Caco-2 (cell line): ENCODE measurements around the gene THOP1. TPM values are rescaled to one million over a fixed set of nuclear protein-coding genes. Genes with fewer than 3 reads are reported as not detected.

Source experiments
- BruUV-seq: library from RNA; stranded (reverse); fragments of 400-500 nt; replicated peaks from 2 replicates; lab custom pipeline; 2021; lab: Mats Ljungman, UMichigan
- CTCF ChIA-PET: fragments of 300-600 bp; sonication (Branson Sonifier 250); formaldehyde crosslinking; loops from one replicate; lab custom pipeline; 2022; ENCODE audit warnings: antibody characterized with exemption; lab: Charles Lee
- POLR2A ChIA-PET: fragments of 300-600 bp; sonication (Branson Sonifier 250); formaldehyde crosslinking; loops from one replicate; lab custom pipeline; 2022; ENCODE audit warnings: antibody characterized with exemption; lab: Charles Lee
- DNase-seq, 2 experiments: peaks; one replicate each; pipeline versions ENCODE4 v3.0.0 to v3.0.0-alpha.2; 2020 to 2022
- H3K27me3 ChIP-seq: replicated peaks from 2 replicates; pipeline ENCODE4 v1.6.0; 2011; ENCODE audit warnings: low read length; ENCODE audit not compliant: control insufficient read depth, insufficient read depth
- H3K36me3 ChIP-seq: 2 replicates; pipeline ENCODE4 v1.5.1; 2011; ENCODE audit warnings: low read length; ENCODE audit not compliant: control insufficient read depth, insufficient read depth
- H3K4me1 ChIP-seq: fragments of 250-450 bp; sonication (Bioruptor Pico); 2 replicates; pipeline ENCODE4 v1.5.1; 2020; ENCODE audit warnings: mild to moderate bottlenecking
- H3K4me3 ChIP-seq: 2 replicates; pipeline ENCODE4 v1.5.1; 2011; ENCODE audit warnings: low read depth, mild to moderate bottlenecking, control low read depth, low read length
- H3K9me3 ChIP-seq: fragments of 250-450 bp; sonication (Bioruptor Pico); 2 replicates; pipeline ENCODE4 v1.5.1; 2020; ENCODE audit warnings: mild to moderate bottlenecking, moderate library complexity
- H3K27ac Mint-ChIP-seq: one replicate; pipeline ENCODE4 v1.8.0; 2022; ENCODE audit warnings: mixed read lengths; ENCODE audit not compliant: unreplicated experiment
- H3K27me3 Mint-ChIP-seq: one replicate; pipeline ENCODE4 v1.8.0; 2022; ENCODE audit warnings: mixed read lengths; ENCODE audit not compliant: insufficient read depth, unreplicated experiment
- H3K36me3 Mint-ChIP-seq: one replicate; pipeline ENCODE4 v1.8.0; 2022; ENCODE audit warnings: mild to moderate bottlenecking, mixed read lengths; ENCODE audit not compliant: insufficient read depth, unreplicated experiment
- H3K4me1 Mint-ChIP-seq: one replicate; pipeline ENCODE4 v1.8.0; 2022; ENCODE audit warnings: low read depth, mixed read lengths; ENCODE audit not compliant: unreplicated experiment
- H3K4me3 Mint-ChIP-seq: one replicate; pipeline ENCODE4 v1.8.0; 2022; ENCODE audit warnings: mild to moderate bottlenecking, moderate library complexity, mixed read lengths; ENCODE audit not compliant: unreplicated experiment
- H3K9me3 Mint-ChIP-seq: one replicate; pipeline ENCODE4 v1.8.0; 2022; ENCODE audit warnings: mixed read lengths; ENCODE audit not compliant: unreplicated experiment
- intact Hi-C: fragments of 100-400 bp; cut with micrococcal nuclease; formaldehyde crosslinking; loops from one replicate; pipeline ENCODE4 v1.10.0; 2022; ENCODE audit not compliant: unreplicated experiment
- total RNA-seq: library from RNA; stranded (reverse); gene quantifications from 2 replicates; pipeline ENCODE4 v1.2.3, GENCODE V29; 2022
- TF ChIP-seq, protein P1 (sequence below), 2 experiments: fragments of 200-600 bp in 1 of 2; IDR thresholded peaks; 1 replicate in 1 of 2; 2 replicates in 1 of 2; pipeline versions ENCODE4 v1.5.1 to v1.8.0; 2011 to 2022; ENCODE audit warnings: antibody characterized with exemption in 1 of 2, control low read depth in 1 of 2, inconsistent platforms in 1 of 2, low read depth in 1 of 2, low read length in 1 of 2, mild to moderate bottlenecking in 1 of 2, moderate library complexity in 1 of 2; ENCODE audit not compliant: insufficient read depth in 1 of 2, severe bottlenecking in 1 of 2, unreplicated experiment in 1 of 2

The THOP1 gene
- total RNA-seq, 1 experiment from 2014 or later: 118 TPM

DNA sequence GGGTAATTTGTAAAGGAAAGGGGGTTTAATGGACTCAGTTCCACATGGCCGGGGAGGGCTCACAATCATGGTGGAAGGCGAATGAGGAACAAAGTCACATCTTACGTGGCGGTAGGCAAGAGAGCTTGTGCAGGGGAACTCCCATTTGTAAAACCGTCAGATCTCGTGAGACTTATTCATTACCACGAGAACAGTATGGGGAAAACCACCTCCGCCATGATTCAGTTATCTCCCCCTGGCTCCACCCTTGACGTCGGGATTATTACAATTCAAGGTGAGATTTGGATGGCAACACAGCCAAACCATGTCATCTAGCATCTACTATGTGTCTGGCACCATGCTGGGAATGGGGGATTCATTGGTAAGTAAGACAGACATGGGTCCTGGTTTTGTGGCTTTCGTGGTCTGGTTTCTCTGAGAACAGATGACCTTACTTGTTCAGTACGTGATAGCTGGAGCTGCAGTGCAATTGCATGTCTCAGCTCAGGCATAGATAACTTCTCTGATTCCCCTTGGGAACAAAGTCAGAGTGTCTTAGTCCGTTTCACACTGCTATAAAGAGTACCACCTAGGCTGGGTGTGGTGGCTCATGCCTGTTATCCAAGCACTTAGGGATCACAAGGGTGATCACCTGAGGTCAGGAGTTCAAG, 42.7 kb downstream of the THOP1 start:
- Mint-ChIP-seq H3K4me3 (no peak overlapping the region), H3K27ac (no peak overlapping the region), H3K4me1 (no peaks in the 10 kb centered on the region), H3K36me3 (peaks cover 4% of the 10 kb centered on the region), H3K27me3 (no peaks in the 10 kb centered on the region), H3K9me3 (peaks cover 16% of the 10 kb centered on the region)
- Histone ChIP-seq H3K4me1 (no peaks in the 10 kb centered on the region), H3K9me3 (peaks cover 6% of the 10 kb centered on the region; the same call in 1 of the 2 replicates), H3K36me3 (no peaks in the 10 kb centered on the region), H3K4me3 (no peak overlapping the region), H3K27me3 (no peaks in the 10 kb centered on the region)
- no TSS peak for BruUV-seq
- TF ChIP-seq, protein P1, sequence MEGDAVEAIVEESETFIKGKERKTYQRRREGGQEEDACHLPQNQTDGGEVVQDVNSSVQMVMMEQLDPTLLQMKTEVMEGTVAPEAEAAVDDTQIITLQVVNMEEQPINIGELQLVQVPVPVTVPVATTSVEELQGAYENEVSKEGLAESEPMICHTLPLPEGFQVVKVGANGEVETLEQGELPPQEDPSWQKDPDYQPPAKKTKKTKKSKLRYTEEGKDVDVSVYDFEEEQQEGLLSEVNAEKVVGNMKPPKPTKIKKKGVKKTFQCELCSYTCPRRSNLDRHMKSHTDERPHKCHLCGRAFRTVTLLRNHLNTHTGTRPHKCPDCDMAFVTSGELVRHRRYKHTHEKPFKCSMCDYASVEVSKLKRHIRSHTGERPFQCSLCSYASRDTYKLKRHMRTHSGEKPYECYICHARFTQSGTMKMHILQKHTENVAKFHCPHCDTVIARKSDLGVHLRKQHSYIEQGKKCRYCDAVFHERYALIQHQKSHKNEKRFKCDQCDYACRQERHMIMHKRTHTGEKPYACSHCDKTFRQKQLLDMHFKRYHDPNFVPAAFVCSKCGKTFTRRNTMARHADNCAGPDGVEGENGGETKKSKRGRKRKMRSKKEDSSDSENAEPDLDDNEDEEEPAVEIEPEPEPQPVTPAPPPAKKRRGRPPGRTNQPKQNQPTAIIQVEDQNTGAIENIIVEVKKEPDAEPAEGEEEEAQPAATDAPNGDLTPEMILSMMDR (IDR thresholded peaks at IDR 0.05; ENCODE audit: insufficient read depth in 1 of 2, low read depth in 1 of 2, low read length in 1 of 2, severe bottlenecking in 1 of 2, unreplicated experiment in 1 of 2): no peak
- POLR2A ChIA-PET: no interaction called here
- no peak for DNase-seq
- CTCF ChIA-PET: interaction anchor here (0.7 kb wide), 1 partner anchor 234 kb away, joined by 3 read pairs; no protein-coding TSS in a partner anchor
- intact Hi-C loops: no loop called here

DNA sequence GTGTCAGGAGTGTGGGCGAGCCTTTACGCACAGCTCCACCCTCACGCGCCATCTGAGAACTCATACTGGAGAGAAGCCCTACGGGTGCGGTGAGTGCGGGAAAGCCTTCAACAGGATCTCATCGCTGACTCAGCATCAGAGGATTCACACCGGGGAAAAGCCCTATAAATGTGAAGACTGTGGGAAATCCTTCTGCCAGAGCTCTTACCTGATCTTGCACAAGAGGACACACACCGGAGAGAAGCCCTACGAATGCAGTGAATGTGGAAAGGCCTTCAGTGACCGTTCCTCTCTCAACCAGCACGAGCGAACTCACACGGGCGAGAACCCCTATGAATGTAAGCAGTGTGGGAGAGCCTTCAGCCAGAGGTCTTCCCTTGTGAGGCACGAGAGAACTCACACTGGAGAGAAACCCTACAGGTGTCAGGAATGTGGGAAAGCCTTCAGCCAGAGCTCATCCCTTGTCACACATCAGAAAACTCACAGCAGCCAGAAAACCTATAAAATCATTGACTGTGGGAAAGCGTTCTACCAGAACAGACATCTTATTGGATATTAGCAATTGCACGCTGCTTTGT, 49.1 kb downstream of the THOP1 start:
- ChIA-PET POLR2A (no interaction called here), CTCF (no interaction called here)
- peaks cover 17% of the 10 kb centered on the region for H3K9me3 ChIP-seq
- H3K4me3 Mint-ChIP-seq: no peak overlapping the region
- no peaks in the 10 kb centered on the region for H3K36me3 ChIP-seq
- H3K4me3 ChIP-seq: no peak overlapping the region
- no peaks in the 10 kb centered on the region for H3K4me1 Mint-ChIP-seq
- no peak overlapping the region for H3K27ac Mint-ChIP-seq
- no peak for DNase-seq
- H3K36me3 Mint-ChIP-seq: peaks cover 25% of the 10 kb centered on the region
- no peaks in the 10 kb centered on the region for H3K27me3 ChIP-seq
- BruUV-seq: no TSS peak
- H3K4me1 ChIP-seq: no peaks in the 10 kb centered on the region
- peaks cover 16% of the 10 kb centered on the region for H3K9me3 Mint-ChIP-seq
- TF ChIP-seq, protein P1 (IDR thresholded peaks at IDR 0.05; ENCODE audit: insufficient read depth in 1 of 2, low read depth in 1 of 2, low read length in 1 of 2, severe bottlenecking in 1 of 2, unreplicated experiment in 1 of 2): no peak
- no peaks in the 10 kb centered on the region for H3K27me3 Mint-ChIP-seq
- intact Hi-C loops: no loop called here

DNA sequence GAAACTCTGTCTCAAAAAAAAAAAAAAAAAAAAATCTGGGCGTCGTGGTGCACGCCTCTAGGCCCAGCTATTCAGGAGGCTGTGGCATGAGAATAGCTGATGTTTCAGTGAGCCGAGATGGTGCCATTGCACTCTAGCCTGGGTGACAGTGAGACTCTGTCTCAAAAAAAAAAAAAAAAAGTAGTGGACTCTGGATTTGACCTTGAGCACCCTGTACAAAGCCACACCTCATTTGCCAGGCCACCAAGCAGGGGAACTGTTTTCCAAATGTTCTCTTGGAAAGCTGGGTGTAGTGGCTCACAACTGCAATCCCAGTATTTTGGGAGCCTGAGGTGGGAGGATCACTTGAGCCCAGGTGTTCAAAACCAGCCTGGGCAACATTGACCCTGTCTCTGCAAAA, 52.1 kb downstream of the THOP1 start:
- TF ChIP-seq, protein P1 (IDR thresholded peaks at IDR 0.05; ENCODE audit: insufficient read depth in 1 of 2, low read depth in 1 of 2, low read length in 1 of 2, severe bottlenecking in 1 of 2, unreplicated experiment in 1 of 2): no peak

More for the DNA sequence above, 52.1 kb downstream of the THOP1 start:
- BruUV-seq: no TSS peak
- ChIA-PET CTCF (no interaction called here), POLR2A (no interaction called here)
- Mint-ChIP-seq H3K4me3 (no peak overlapping the region), H3K27ac (no peak overlapping the region), H3K36me3 (peaks cover 42% of the 10 kb centered on the region), H3K27me3 (no peaks in the 10 kb centered on the region), H3K9me3 (peaks cover 15% of the 10 kb centered on the region), H3K4me1 (peaks cover 3% of the 10 kb centered on the region)
- no peaks in the 10 kb centered on the region for H3K27me3 ChIP-seq
- DNase-seq: no peak
- H3K36me3 ChIP-seq: no peaks in the 10 kb centered on the region
- intact Hi-C loops: no loop called here
- H3K4me1 ChIP-seq: no peaks in the 10 kb centered on the region
- no peak overlapping the region for H3K4me3 ChIP-seq
- peaks cover 26% of the 10 kb centered on the region for H3K9me3 ChIP-seq
